Measurements from ENCODE around the gene NINJ2.

DNA sequence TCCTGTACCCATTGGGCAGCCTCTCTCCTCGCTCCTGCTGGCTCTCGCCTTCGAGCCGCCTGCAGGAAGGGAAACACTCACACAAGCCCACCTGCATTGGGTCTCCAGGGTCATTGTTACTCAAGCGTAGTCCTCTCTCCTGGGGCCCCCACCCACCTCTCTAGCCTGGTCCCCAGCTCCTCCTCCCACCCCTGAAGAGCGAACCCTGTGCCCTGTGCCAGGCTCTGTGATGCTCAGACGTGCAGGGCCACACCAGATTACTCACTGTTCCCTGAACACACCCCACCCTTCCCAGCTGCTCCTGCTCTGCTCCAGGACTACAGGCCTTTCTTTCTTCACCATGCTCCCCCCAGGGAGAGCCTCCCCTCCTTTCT lies 88.1 kb downstream of the NINJ2 start:
- TF ChIP-seq CTCF (IDR thresholded peaks at IDR 0.05 in 8 of 11, conservative IDR thresholded peaks at IDR 0.05 in 3 of 11): no peak
- no peak for TF ChIP-seq POLR2A (IDR thresholded peaks at IDR 0.05)
- TF ChIP-seq POLR2AphosphoS5 (IDR thresholded peaks at IDR 0.05): no peak
